Vagina (tissue), 2 donors: ENCODE measurements around the gene SORCS2.

Experiments
- POLR2A ChIP-seq, 2 donors: fragments of 450-650 bp; IDR thresholded peaks; one replicate each; pipeline ENCODE4 v1.6.1; 2017; ENCODE audit warnings: antibody characterized with exemption in 2 of 2, mild to moderate bottlenecking in 2 of 2, moderate library complexity in 2 of 2
- POLR2AphosphoS5 ChIP-seq, 2 donors: sonication (generic); formaldehyde crosslinking; IDR thresholded peaks; one replicate each; pipeline ENCODE4 v1.9.0; 2017; ENCODE audit warnings: antibody characterized with exemption in 2 of 2, mild to moderate bottlenecking in 2 of 2, low read depth in 1 of 2; ENCODE audit not compliant: insufficient read depth in 1 of 2
- TF ChIP-seq, protein P1 (sequence below), 3 experiments: fragments of 450-650 bp in 2 of 3; fragments of 200-600 bp in 1 of 3; sonication (generic) in 1 of 3; IDR thresholded peaks; one replicate each; pipeline ENCODE4 v1.5.1; 2017 to 2019; ENCODE audit warnings: antibody characterized with exemption in 3 of 3, mild to moderate bottlenecking in 2 of 3, moderate library complexity in 2 of 3

DNA sequence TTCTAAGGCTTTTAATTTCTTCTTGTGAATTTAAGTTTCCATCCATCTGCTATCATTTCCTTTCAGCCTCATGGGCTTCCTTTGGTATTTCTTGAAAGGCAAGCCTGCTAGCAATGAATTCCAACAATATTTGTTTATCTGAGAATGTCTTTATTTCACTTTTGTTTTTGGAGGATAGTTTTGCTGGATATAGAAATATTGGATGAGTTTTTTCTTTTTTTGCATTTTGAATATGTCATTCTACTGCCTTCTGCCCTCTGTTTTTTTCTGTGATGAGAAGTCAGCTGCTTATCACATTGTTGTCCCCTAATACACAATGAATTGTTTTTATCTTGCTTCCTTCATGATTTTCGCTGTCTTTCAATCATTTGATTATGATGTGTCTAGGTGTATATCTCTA, 13.2 kb upstream of the SORCS2 start:
- no peak for TF ChIP-seq POLR2A (IDR thresholded peaks at IDR 0.05)
- TF ChIP-seq, protein P1, sequence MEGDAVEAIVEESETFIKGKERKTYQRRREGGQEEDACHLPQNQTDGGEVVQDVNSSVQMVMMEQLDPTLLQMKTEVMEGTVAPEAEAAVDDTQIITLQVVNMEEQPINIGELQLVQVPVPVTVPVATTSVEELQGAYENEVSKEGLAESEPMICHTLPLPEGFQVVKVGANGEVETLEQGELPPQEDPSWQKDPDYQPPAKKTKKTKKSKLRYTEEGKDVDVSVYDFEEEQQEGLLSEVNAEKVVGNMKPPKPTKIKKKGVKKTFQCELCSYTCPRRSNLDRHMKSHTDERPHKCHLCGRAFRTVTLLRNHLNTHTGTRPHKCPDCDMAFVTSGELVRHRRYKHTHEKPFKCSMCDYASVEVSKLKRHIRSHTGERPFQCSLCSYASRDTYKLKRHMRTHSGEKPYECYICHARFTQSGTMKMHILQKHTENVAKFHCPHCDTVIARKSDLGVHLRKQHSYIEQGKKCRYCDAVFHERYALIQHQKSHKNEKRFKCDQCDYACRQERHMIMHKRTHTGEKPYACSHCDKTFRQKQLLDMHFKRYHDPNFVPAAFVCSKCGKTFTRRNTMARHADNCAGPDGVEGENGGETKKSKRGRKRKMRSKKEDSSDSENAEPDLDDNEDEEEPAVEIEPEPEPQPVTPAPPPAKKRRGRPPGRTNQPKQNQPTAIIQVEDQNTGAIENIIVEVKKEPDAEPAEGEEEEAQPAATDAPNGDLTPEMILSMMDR (IDR thresholded peaks at IDR 0.05): no peak
- TF ChIP-seq POLR2AphosphoS5 (IDR thresholded peaks at IDR 0.05; ENCODE audit: insufficient read depth in 1 of 2, low read depth in 1 of 2): no peak
